GM19351 (cell line): ENCODE results near the gene P2RX3.
A peak's percentile ranks its signal among the peaks of the same experiment; 100 is the strongest.
"Not testable (repeated sequence)": the region's sequence is repeated elsewhere in the genome, so short reads cannot be mapped to it uniquely, and the experiment has no call there.

ENCODE experiments used
- ATAC-seq: cut with Tn5 transposase; IDR thresholded peaks from one replicate; pipeline ENCODE4 v1.9.1; 2021; ENCODE audit warnings: mild to moderate bottlenecking, moderate library complexity; ENCODE audit not compliant: unreplicated experiment

P2RX3 gene

GRCh38 chr11:57324154-57324885 lies 13.8 kb upstream of the P2RX3 start:
- no peak for ATAC-seq

- peak; percentile 85 for ATAC-seq
Observed at GRCh38 chr11:57324886-57325734, 13.0 kb upstream of the P2RX3 start, which contains the start of gene TNKS1BP1. TNKS1BP1 (minus strand) TSS chr11:57324952; CDS start chr11:57321885, 3,067 bp downstream.

- no peak for ATAC-seq
Observed at GRCh38 chr11:57325735-57326048, 12.5 kb upstream of the P2RX3 start.

GRCh38 chr11:57327721-57328120 lies 10.4 kb upstream of the P2RX3 start:
- ATAC-seq = no peak

DNA sequence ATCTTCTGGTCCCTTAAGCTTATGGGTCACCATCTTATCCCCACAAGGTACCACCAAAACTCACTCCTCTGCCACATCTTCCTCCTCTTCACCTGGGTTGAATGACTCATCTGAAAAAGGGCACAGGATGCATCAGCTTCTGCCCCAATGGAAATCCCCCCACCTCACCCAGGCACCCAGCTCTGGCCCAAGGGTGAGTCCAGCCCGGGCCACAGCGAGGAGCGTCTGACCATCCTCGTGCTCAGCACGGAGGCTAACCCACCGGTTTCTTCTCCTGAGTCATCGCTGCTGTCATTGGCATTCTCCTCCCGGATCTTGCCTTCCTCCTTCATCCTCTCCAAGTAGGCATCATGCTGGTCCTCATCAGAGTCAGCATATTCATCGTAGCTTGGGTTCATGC lies 8.1 kb upstream of the P2RX3 start:
- ATAC-seq = no peak

- ATAC-seq = no peak
Observed at GRCh38 chr11:57331720-57332119, 6.4 kb upstream of the P2RX3 start.

DNA sequence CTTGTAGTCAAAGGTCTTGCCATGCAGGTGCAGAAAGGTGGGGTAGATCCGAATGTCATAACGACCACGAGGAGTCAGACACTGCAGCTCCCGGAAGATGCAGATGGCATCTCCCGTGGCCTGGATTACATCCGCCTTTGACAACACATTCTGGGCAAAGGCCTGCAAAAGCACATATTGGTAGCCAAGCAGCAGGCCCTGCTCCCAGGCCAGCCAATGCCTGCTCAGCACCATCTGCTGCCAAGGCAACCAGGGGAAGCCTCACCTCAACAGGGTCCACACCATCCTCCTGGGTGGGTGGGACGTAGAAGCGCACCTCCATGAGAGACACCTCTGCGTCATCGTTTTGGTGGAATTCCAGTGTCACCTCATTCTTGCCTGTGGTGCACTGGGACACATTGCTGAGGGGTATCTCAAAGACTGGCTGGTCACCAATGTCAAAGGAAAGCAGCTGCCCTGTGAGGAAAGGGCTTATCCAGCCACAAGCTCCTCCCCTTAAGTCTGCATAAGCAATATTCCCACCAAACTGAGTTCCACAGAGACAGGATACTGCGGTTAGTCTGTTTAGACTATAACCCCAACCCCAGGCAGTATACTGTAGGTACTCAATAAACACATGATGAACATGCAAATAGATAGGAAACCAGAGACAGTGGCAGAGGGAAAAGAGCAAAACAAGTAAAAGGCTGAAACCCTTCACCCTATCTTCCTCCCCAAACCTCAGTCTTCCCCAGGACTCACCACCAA lies 5.3 kb upstream of the P2RX3 start:
- ATAC-seq = no peak

GRCh38 chr11:57335023-57335342 lies 3.2 kb upstream of the P2RX3 start:
- ATAC-seq = no peak

- ATAC-seq = peak; percentile 99
Observed at GRCh38 chr11:57335343-57336110, 2.6 kb upstream of the P2RX3 start, which contains the start of gene SSRP1. SSRP1 (minus strand) TSS chr11:57335892; CDS start chr11:57335121, 771 bp downstream.

GRCh38 chr11:57336111-57336666 lies 2.0 kb upstream of the P2RX3 start:
- peak; percentile 0 for ATAC-seq

GRCh38 chr11:57336856-57337255 lies 1.3 kb upstream of the P2RX3 start:
- ATAC-seq = not testable (repeated sequence)

DNA sequence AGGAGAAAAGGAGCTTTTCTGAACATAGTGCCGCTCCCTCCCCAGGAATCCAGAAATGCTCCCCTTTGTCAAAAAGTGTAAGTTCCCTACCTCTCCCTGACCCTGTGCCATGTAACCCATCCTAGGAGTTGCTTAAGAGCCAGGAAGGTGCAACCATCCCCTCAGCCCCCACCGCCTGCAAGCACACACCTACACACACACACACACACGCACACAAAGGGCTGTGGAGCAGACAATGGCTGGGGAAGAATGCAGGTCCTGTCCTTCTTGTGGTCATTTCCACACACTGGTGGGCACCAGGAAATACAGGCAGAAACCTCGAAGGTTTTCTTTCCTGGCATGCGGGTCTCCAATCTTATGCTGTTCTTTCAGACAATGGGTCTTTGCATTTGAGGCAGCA lies 1.2 kb downstream of the P2RX3 start:
- ATAC-seq = no peak

GRCh38 chr11:57340039-57340615 lies 2.0 kb downstream of the P2RX3 start:
- no peak for ATAC-seq

DNA sequence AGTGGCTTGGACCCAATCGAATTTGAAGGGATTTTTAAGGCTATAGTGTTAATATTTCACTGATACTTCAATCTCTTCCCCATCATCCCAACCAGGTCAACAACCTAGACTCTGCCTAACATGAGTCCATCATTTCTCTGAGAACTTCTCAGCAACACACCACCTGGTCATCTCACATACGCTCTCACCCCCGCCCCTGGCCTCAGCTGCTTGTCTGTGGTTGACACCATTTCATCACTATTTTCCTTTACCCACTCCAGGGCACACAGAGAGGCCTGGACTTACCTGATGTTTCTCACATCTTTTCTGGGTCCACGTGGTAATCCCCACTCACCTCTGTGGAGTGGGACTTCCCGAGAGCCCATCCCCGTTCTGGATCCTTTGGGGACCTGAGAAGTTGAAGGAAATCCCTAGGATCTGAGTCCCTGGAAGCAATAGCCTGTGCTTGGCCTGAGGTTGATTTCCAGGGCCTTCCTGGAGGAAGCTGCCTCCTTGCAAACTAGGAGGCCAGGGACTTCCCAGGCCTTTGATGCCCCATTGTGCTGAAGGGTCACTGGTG lies 3.2 kb downstream of the P2RX3 start:
- no peak for ATAC-seq

DNA sequence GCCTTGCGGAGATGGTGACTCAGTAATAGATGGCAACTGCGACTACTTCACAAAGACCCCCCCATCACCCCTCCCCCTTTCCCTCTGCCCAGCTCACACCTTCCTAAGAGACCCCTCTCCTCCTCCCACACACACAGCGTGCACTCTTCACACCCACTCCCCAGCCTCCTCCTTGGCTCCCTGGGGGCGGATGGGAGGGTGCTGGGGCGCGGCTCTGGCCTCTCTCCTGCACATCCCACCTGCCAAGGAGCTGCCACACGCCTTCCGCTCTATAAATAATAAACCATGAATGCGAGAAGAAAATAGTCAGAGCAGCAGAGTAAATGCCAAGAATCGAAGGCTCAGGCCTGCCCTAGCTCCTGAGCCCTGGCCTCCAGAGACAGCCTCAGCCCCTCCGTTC lies 4.5 kb downstream of the P2RX3 start:
- ATAC-seq = no peak

GRCh38 chr11:57343825-57344224 lies 5.7 kb downstream of the P2RX3 start:
- ATAC-seq = no peak

- no peak for ATAC-seq
Observed at GRCh38 chr11:57344826-57345225, 6.7 kb downstream of the P2RX3 start.

GRCh38 chr11:57345555-57346211 lies 7.5 kb downstream of the P2RX3 start:
- peak; percentile 80 for ATAC-seq

DNA sequence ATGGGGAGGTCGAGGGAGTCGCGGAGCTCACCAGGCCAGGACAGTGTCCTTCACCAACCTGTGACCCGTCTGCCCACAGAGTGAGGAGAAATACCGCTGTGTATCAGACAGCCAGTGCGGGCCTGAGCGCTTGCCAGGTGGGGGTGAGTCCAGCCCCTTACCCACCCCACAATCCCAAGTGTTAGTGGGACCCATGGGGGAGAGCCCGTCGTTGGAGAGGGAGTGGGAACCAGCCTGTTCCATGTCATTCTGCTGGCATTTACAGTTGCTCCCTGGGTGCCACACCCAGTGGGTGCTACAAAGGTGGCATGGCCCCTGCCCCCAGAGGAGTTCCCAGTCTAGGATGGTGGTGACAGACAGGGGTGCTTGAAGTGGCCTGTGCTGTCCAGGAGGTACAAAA lies 9.2 kb downstream of the P2RX3 start:
- no peak for ATAC-seq
